ENCODE results near the gene CLIP1.

Gene CLIP1

GRCh38 chr12:122238861-122239260 is 183.6 kb downstream of the CLIP1 start:
- DNase-seq: no peak
- Histone ChIP-seq H3K4me3 (ENCODE audit: insufficient read depth, low read depth, low read length, poor library complexity, severe bottlenecking) (no peak overlapping the region), H3K27ac (ENCODE audit: insufficient read depth, low read length, poor library complexity, severe bottlenecking) (no peak overlapping the region), H3K27me3 (replicated peaks; ENCODE audit: control insufficient read depth, insufficient read depth, low read length, poor library complexity, severe bottlenecking) (no peaks in the 10 kb centered on the region), H3K4me1 (ENCODE audit: control insufficient read depth, insufficient read depth, low read length, poor library complexity, severe bottlenecking) (peaks cover 10% of the 10 kb centered on the region), H3K9me3 (ENCODE audit: control insufficient read depth, low read length) (no peaks in the 10 kb centered on the region), H3K36me3 (ENCODE audit: control insufficient read depth, insufficient read depth, low read length) (peaks cover 50% of the 10 kb centered on the region)

GRCh38 chr12:122235741-122236140 is 186.7 kb downstream of the CLIP1 start:
- H3K27me3 ChIP-seq (replicated peaks; ENCODE audit: control insufficient read depth, insufficient read depth, low read length, poor library complexity, severe bottlenecking): no peaks in the 10 kb centered on the region
- H3K4me1 ChIP-seq (ENCODE audit: control insufficient read depth, insufficient read depth, low read length, poor library complexity, severe bottlenecking): no peaks in the 10 kb centered on the region
- no peak overlapping the region for H3K27ac ChIP-seq (ENCODE audit: insufficient read depth, low read length, poor library complexity, severe bottlenecking)
- H3K9me3 ChIP-seq (ENCODE audit: control insufficient read depth, low read length): no peaks in the 10 kb centered on the region
- no peak for DNase-seq
- no peak overlapping the region for H3K4me3 ChIP-seq (ENCODE audit: insufficient read depth, low read depth, low read length, poor library complexity, severe bottlenecking)
- H3K36me3 ChIP-seq (ENCODE audit: control insufficient read depth, insufficient read depth, low read length): peaks cover 73% of the 10 kb centered on the region

GRCh38 chr12:122232691-122233090 is 189.8 kb downstream of the CLIP1 start:
- Histone ChIP-seq H3K27ac (ENCODE audit: insufficient read depth, low read length, poor library complexity, severe bottlenecking) (no peak overlapping the region), H3K36me3 (ENCODE audit: control insufficient read depth, insufficient read depth, low read length) (peaks cover 68% of the 10 kb centered on the region)

GRCh38 chr12:122230798-122231197 is 191.7 kb downstream of the CLIP1 start:
- H3K4me1 ChIP-seq (ENCODE audit: control insufficient read depth, insufficient read depth, low read length, poor library complexity, severe bottlenecking): peaks cover 11% of the 10 kb centered on the region
- H3K27me3 ChIP-seq (replicated peaks; ENCODE audit: control insufficient read depth, insufficient read depth, low read length, poor library complexity, severe bottlenecking): no peaks in the 10 kb centered on the region
- no peak for DNase-seq
- peaks cover 56% of the 10 kb centered on the region for H3K36me3 ChIP-seq (ENCODE audit: control insufficient read depth, insufficient read depth, low read length)
- H3K27ac ChIP-seq (ENCODE audit: insufficient read depth, low read length, poor library complexity, severe bottlenecking): no peak overlapping the region
- no peak overlapping the region for H3K4me3 ChIP-seq (ENCODE audit: insufficient read depth, low read depth, low read length, poor library complexity, severe bottlenecking)
- H3K9me3 ChIP-seq (ENCODE audit: control insufficient read depth, low read length): no peaks in the 10 kb centered on the region

More at GRCh38 chr12:122232691-122233090, 189.8 kb downstream of the CLIP1 start:
- Histone ChIP-seq H3K4me1 (ENCODE audit: control insufficient read depth, insufficient read depth, low read length, poor library complexity, severe bottlenecking) (no peaks in the 10 kb centered on the region), H3K4me3 (ENCODE audit: insufficient read depth, low read depth, low read length, poor library complexity, severe bottlenecking) (no peak overlapping the region), H3K27me3 (replicated peaks; ENCODE audit: control insufficient read depth, insufficient read depth, low read length, poor library complexity, severe bottlenecking) (no peaks in the 10 kb centered on the region), H3K9me3 (ENCODE audit: control insufficient read depth, low read length) (no peaks in the 10 kb centered on the region)
- no peak for DNase-seq

GRCh38 chr12:122228092-122228491 is 194.4 kb downstream of the CLIP1 start:
- Histone ChIP-seq H3K27me3 (replicated peaks; ENCODE audit: control insufficient read depth, insufficient read depth, low read length, poor library complexity, severe bottlenecking) (no peaks in the 10 kb centered on the region), H3K4me1 (ENCODE audit: control insufficient read depth, insufficient read depth, low read length, poor library complexity, severe bottlenecking) (peaks cover 23% of the 10 kb centered on the region), H3K9me3 (ENCODE audit: control insufficient read depth, low read length) (no peaks in the 10 kb centered on the region), H3K27ac (ENCODE audit: insufficient read depth, low read length, poor library complexity, severe bottlenecking) (no peak overlapping the region), H3K36me3 (ENCODE audit: control insufficient read depth, insufficient read depth, low read length) (peaks cover 44% of the 10 kb centered on the region), H3K4me3 (ENCODE audit: insufficient read depth, low read depth, low read length, poor library complexity, severe bottlenecking) (no peak overlapping the region)
- no peak for DNase-seq

- DNase-seq: peak; percentile 33 to 45 (median 34)
- H3K4me3 ChIP-seq (ENCODE audit: insufficient read depth, low read depth, low read length, poor library complexity, severe bottlenecking): no peak overlapping the region
- H3K27ac ChIP-seq (ENCODE audit: insufficient read depth, low read length, poor library complexity, severe bottlenecking): no peak overlapping the region
- no peaks in the 10 kb centered on the region for H3K27me3 ChIP-seq (replicated peaks; ENCODE audit: control insufficient read depth, insufficient read depth, low read length, poor library complexity, severe bottlenecking)
- peaks cover 38% of the 10 kb centered on the region for H3K36me3 ChIP-seq (ENCODE audit: control insufficient read depth, insufficient read depth, low read length)
- no peaks in the 10 kb centered on the region for H3K9me3 ChIP-seq (ENCODE audit: control insufficient read depth, low read length)
- peaks cover 23% of the 10 kb centered on the region for H3K4me1 ChIP-seq (ENCODE audit: control insufficient read depth, insufficient read depth, low read length, poor library complexity, severe bottlenecking)
Observed at GRCh38 chr12:122227341-122227740, 195.1 kb downstream of the CLIP1 start.

GRCh38 chr12:122226366-122227125 is 195.9 kb downstream of the CLIP1 start:
- no peaks in the 10 kb centered on the region for H3K27me3 ChIP-seq (replicated peaks; ENCODE audit: control insufficient read depth, insufficient read depth, low read length, poor library complexity, severe bottlenecking)
- DNase-seq: no peak
- peak overlapping the region; percentile 48 for H3K4me3 ChIP-seq (ENCODE audit: insufficient read depth, low read depth, low read length, poor library complexity, severe bottlenecking)
- H3K36me3 ChIP-seq (ENCODE audit: control insufficient read depth, insufficient read depth, low read length): peaks cover 31% of the 10 kb centered on the region
- H3K27ac ChIP-seq (ENCODE audit: insufficient read depth, low read length, poor library complexity, severe bottlenecking): no peak overlapping the region
- H3K9me3 ChIP-seq (ENCODE audit: control insufficient read depth, low read length): no peaks in the 10 kb centered on the region
- H3K4me1 ChIP-seq (ENCODE audit: control insufficient read depth, insufficient read depth, low read length, poor library complexity, severe bottlenecking): peaks cover 23% of the 10 kb centered on the region

GRCh38 chr12:122225683-122226365 is 196.6 kb downstream of the CLIP1 start, which contains the start of gene DIABLO:
Gene DIABLO, minus strand, starts transcription at chr12:122226052. Its CDS starts 38 bp downstream, at chr12:122226014.
- no peaks in the 10 kb centered on the region for H3K27me3 ChIP-seq (replicated peaks; ENCODE audit: control insufficient read depth, insufficient read depth, low read length, poor library complexity, severe bottlenecking)
- peak within 1 kb of the TSS; percentile 100 for H3K4me3 ChIP-seq (ENCODE audit: insufficient read depth, low read depth, low read length, poor library complexity, severe bottlenecking)
- H3K9me3 ChIP-seq (ENCODE audit: control insufficient read depth, low read length): no peaks in the 10 kb centered on the region
- peaks cover 23% of the 10 kb centered on the region for H3K4me1 ChIP-seq (ENCODE audit: control insufficient read depth, insufficient read depth, low read length, poor library complexity, severe bottlenecking)
- peak; percentile 100 for DNase-seq
- H3K27ac ChIP-seq (ENCODE audit: insufficient read depth, low read length, poor library complexity, severe bottlenecking): peak within 1 kb of the TSS; percentile 98
- peaks cover 30% of the 10 kb centered on the region for H3K36me3 ChIP-seq (ENCODE audit: control insufficient read depth, insufficient read depth, low read length)

Data from effector memory CD4-positive, alpha-beta T cell (primary cell).